Muscle layer of duodenum (tissue), 2 donors: Measurements from ENCODE around the gene CHCHD3.
"Not testable (repeated sequence)": the region's sequence is repeated elsewhere in the genome, so short reads cannot be mapped to it uniquely, and the experiment has no call there.

Experiments used
- H3K27ac ChIP-seq: one replicate; pipeline ENCODE4 v1.7.0; 2013; ENCODE audit warnings: mild to moderate bottlenecking, low read length
- H3K27me3 ChIP-seq: one replicate; pipeline ENCODE4 v1.7.0; 2013; ENCODE audit warnings: low read depth, mild to moderate bottlenecking, control low read depth, low read length
- H3K36me3 ChIP-seq, 2 donors: one replicate each; pipeline ENCODE4 v1.7.0; 2013; ENCODE audit warnings: low read length in 2 of 2, control low read depth in 1 of 2, mild to moderate bottlenecking in 1 of 2; ENCODE audit not compliant: insufficient read depth in 2 of 2, control insufficient read depth in 1 of 2
- H3K4me1 ChIP-seq, 2 donors: one replicate each; pipeline ENCODE4 v1.7.0; 2013; ENCODE audit warnings: low read length in 2 of 2, mild to moderate bottlenecking in 2 of 2, control low read depth in 1 of 2, moderate library complexity in 1 of 2; ENCODE audit not compliant: insufficient read depth in 2 of 2, control insufficient read depth in 1 of 2
- H3K4me3 ChIP-seq, 2 donors: one replicate each; pipeline ENCODE4 v1.7.0; 2013; ENCODE audit warnings: low read length in 2 of 2, low read depth in 1 of 2, mild to moderate bottlenecking in 1 of 2
- H3K9me3 ChIP-seq, 2 donors: one replicate each; pipeline ENCODE4 v1.7.0; 2013; ENCODE audit warnings: low read length in 2 of 2, control low read depth in 1 of 2, mild to moderate bottlenecking in 1 of 2; ENCODE audit not compliant: control insufficient read depth in 1 of 2
- donor health status: healthy.

Gene CHCHD3

GRCh38 chr7:133040674-133041073 is 41.2 kb downstream of the CHCHD3 start:
- H3K27ac ChIP-seq = no peak overlapping the region
- no peak overlapping the region for H3K4me3 ChIP-seq
- H3K4me1 ChIP-seq = no peaks in the 10 kb centered on the region
- H3K36me3 ChIP-seq = no peaks in the 10 kb centered on the region
- no peaks in the 10 kb centered on the region for H3K27me3 ChIP-seq
- H3K9me3 ChIP-seq = no peaks in the 10 kb centered on the region

DNA sequence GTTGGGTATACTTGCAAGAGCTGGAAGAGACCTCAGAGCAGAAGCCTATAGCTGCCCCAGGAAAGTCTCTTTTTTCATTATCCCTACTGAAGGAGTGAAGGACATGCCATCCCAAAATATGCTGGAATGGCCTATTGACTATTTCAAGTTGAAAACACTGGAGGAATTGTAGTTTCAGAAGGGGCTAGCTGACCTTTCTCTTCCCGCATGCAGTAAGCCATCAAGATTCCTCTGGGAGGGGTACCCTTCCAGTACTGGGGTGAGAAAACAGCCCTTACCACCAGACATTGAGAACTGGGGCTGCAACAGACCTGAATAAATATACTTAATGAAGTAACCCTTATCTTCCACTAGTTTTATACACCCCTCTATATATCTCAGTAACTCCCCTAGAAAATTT is 41.7 kb downstream of the CHCHD3 start:
- Histone ChIP-seq H3K4me3 (no peak overlapping the region), H3K27me3 (no peaks in the 10 kb centered on the region), H3K36me3 (no peaks in the 10 kb centered on the region), H3K4me1 (no peaks in the 10 kb centered on the region), H3K9me3 (no peaks in the 10 kb centered on the region), H3K27ac (no peak overlapping the region)

DNA sequence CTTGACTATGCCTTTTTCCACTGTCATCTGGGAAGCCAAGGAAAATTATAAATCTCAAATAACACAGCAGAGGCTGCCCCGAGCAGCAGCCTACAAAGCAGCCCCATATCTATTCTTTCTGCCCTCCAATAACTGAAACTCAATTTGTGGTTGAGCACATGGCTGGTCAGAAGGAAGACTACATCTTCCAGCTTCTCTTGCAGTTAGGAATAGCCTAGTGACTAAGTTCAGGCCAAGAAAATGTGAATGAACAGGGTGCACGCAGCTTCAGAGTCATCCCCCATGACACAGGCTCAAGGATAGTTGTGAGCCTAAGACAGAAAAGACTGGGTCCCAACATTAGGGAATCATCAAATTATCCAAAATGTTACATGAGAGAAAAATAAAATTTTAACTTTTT is 42.3 kb downstream of the CHCHD3 start:
- Histone ChIP-seq H3K4me3 (no peak overlapping the region), H3K27ac (no peak overlapping the region)

GRCh38 chr7:133036289-133036688 is 45.6 kb downstream of the CHCHD3 start:
- Histone ChIP-seq H3K4me3 (no peak overlapping the region), H3K36me3 (no peaks in the 10 kb centered on the region), H3K27ac (no peak overlapping the region), H3K27me3 (no peaks in the 10 kb centered on the region), H3K9me3 (no peaks in the 10 kb centered on the region), H3K4me1 (no peaks in the 10 kb centered on the region)

More for the DNA sequence above, 42.3 kb downstream of the CHCHD3 start:
- Histone ChIP-seq H3K4me1 (no peaks in the 10 kb centered on the region), H3K9me3 (no peaks in the 10 kb centered on the region), H3K27me3 (no peaks in the 10 kb centered on the region), H3K36me3 (no peaks in the 10 kb centered on the region)

DNA sequence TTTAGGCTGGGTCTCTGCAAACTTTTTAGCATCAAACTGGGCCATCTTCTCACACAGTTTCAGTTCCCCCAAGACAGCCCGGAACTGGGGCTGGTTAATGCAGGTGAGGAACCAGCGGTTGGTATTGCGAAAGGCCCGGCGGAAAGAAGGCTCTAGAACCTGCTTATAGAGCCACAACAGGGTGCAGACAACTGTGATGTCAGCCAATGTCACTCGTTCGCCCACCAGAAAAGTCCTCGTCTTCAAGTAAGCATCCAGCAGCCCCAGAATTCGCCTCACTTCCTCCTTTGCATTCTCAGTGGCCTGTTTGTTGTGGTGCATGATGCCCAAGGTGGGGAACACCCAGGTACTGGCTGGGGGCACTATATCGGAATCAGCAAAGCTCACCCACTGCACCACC is 46.6 kb downstream of the CHCHD3 start:
- H3K4me3 ChIP-seq, H3K36me3 ChIP-seq, H3K4me1 ChIP-seq, H3K27me3 ChIP-seq, H3K27ac ChIP-seq, H3K9me3 ChIP-seq: not testable (repeated sequence)

DNA sequence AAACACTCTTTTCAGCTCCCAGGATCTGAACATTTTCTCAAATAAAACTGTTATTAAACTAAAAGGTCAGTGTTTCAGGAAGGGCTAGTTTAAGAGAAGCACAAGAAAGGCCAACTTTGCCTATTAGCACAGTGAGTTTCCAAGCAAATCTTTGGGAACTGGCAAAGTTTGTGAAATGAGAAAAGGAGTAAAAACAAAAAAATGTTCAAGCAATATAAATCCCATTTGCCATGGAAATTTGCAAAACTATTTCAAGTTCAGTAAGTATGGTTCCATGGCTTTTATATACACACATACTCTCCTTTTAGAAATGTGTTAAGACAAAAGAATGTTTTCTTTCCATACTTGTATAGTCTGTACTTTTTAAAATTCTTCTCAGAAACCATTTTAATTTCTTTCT is 51.5 kb downstream of the CHCHD3 start:
- Histone ChIP-seq H3K9me3 (peaks cover 0 to 3% of the 10 kb centered on the region in 2 donors), H3K27ac (no peak overlapping the region), H3K36me3 (no peaks in the 10 kb centered on the region), H3K4me3 (no peak overlapping the region), H3K27me3 (no peaks in the 10 kb centered on the region), H3K4me1 (peaks cover 0 to 11% of the 10 kb centered on the region in 2 donors)

GRCh38 chr7:133029463-133029862 is 52.4 kb downstream of the CHCHD3 start:
- Histone ChIP-seq H3K4me1 (peaks cover 0 to 11% of the 10 kb centered on the region in 2 donors), H3K36me3 (no peaks in the 10 kb centered on the region), H3K9me3 (peaks cover 0 to 3% of the 10 kb centered on the region in 2 donors), H3K27ac (no peak overlapping the region), H3K4me3 (no peak overlapping the region), H3K27me3 (no peaks in the 10 kb centered on the region)

DNA sequence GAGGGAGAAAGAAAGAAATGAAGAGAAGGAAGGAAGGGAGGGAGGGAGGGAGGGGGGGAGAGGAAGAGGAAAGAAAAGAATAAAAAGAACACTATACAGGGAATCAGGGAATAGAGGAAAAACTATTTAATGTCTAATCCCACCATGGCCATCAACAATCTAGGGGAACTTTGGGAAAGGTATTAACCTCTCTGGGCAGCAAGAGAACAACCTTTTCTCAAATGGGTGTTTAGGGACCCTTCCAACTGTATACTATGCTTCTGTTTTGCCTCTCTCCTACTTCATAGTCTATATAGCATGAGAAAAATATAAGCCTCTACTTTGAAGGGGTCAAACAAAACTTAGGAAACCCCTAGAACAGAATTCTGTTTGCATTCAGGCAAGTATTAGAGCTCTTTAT is 54.5 kb downstream of the CHCHD3 start:
- H3K27ac ChIP-seq = no peak overlapping the region
- H3K4me1 ChIP-seq = peaks cover 0 to 18% of the 10 kb centered on the region in 2 donors
- no peaks in the 10 kb centered on the region for H3K27me3 ChIP-seq
- no peak overlapping the region for H3K4me3 ChIP-seq
- H3K36me3 ChIP-seq = no peaks in the 10 kb centered on the region
- peaks cover 0 to 3% of the 10 kb centered on the region in 2 donors for H3K9me3 ChIP-seq

- H3K4me3 ChIP-seq = no peak overlapping the region
- no peaks in the 10 kb centered on the region for H3K36me3 ChIP-seq
- no peaks in the 10 kb centered on the region for H3K27me3 ChIP-seq
- H3K4me1 ChIP-seq = peaks cover 0 to 18% of the 10 kb centered on the region in 2 donors
- H3K27ac ChIP-seq = no peak overlapping the region
- peaks cover 0 to 3% of the 10 kb centered on the region in 2 donors for H3K9me3 ChIP-seq
Measured at GRCh38 chr7:133026210-133026859, 55.6 kb downstream of the CHCHD3 start.

GRCh38 chr7:133025056-133025455 is 56.8 kb downstream of the CHCHD3 start:
- H3K9me3 ChIP-seq = peaks cover 0 to 3% of the 10 kb centered on the region in 2 donors
- H3K27ac ChIP-seq = no peak overlapping the region
- H3K36me3 ChIP-seq = peaks cover 0 to 4% of the 10 kb centered on the region in 2 donors
- peaks cover 0 to 10% of the 10 kb centered on the region in 2 donors for H3K4me1 ChIP-seq
- H3K4me3 ChIP-seq = no peak overlapping the region
- H3K27me3 ChIP-seq = no peaks in the 10 kb centered on the region

DNA sequence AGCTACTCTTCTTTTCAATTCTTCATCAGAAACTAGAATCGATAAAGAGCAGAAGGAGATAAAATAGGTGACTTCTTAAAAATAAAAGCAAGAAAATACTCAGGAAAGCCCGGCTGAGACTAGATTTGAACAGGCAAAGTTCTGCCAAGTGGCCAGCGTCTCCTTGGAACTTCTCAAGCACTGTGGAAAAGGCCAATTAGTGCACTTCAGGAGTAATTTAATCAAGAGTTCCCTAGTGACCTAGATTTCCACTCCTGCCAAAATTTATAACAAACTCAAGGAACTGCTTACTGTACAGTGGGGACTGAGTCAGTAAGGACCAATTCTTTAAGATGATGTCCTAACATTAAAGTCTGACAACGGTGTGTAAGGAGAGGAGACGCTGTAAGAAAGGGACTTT is 57.3 kb downstream of the CHCHD3 start:
- Histone ChIP-seq H3K9me3 (peaks cover 0 to 3% of the 10 kb centered on the region in 2 donors), H3K4me3 (no peak overlapping the region), H3K36me3 (peaks cover 0 to 4% of the 10 kb centered on the region in 2 donors), H3K27me3 (no peaks in the 10 kb centered on the region), H3K4me1 (peaks cover 0 to 6% of the 10 kb centered on the region in 2 donors), H3K27ac (no peak overlapping the region)
